HepG2 (cell line): ENCODE results near the gene PCGF3. TPM values are rescaled to one million over a fixed set of nuclear protein-coding genes. Genes with fewer than 3 reads are reported as not detected.
A peak's percentile ranks its signal among the peaks of the same experiment; 100 is the strongest.

Experiments
- ATAD3A ChIP-seq: sonication (generic); formaldehyde crosslinking; IDR thresholded peaks from 2 replicates; pipeline ENCODE4 v1.4.0; 2020; ENCODE audit warnings: missing genetic modification reagents
- EP300 ChIP-seq, 3 experiments: sonication (generic) in 1 of 3; formaldehyde crosslinking in 1 of 3; IDR thresholded peaks; 2 replicates each; pipeline versions ENCODE4 v1.5.1 to v1.6.1; 2011 to 2020; ENCODE audit warnings: low read depth in 2 of 3, low read length in 2 of 3, borderline replicate concordance in 1 of 3, improper control_type of control experiment in 1 of 3, mild to moderate bottlenecking in 1 of 3, missing genetic modification reagents in 1 of 3, moderate library complexity in 1 of 3
- FOSL2 ChIP-seq: sonication (generic); formaldehyde crosslinking; IDR thresholded peaks from 2 replicates; pipeline ENCODE4 v1.4.0; 2020; ENCODE audit warnings: missing genetic modification reagents
- GABPA ChIP-seq, 2 experiments: IDR thresholded peaks; 2 replicates each; pipeline ENCODE4 v1.6.1; 2011 to 2016; ENCODE audit warnings: low read depth in 2 of 2, low read length in 1 of 2, missing biosample characterization in 1 of 2, missing genetic modification characterization in 1 of 2
- KMT2B ChIP-seq: IDR thresholded peaks from 2 replicates; pipeline ENCODE4 v1.6.1; 2016; ENCODE audit warnings: missing genetic modification reagents, missing compliant biosample characterization
- MYNN ChIP-seq: sonication (generic); formaldehyde crosslinking; IDR thresholded peaks from 2 replicates; pipeline ENCODE4 v1.4.0; 2020; ENCODE audit warnings: mild to moderate bottlenecking, low read depth, missing genetic modification reagents
- MZF1 ChIP-seq: sonication (generic); formaldehyde crosslinking; IDR thresholded peaks from 2 replicates; pipeline ENCODE4 v1.8.1; 2023; ENCODE audit warnings: mild to moderate bottlenecking, missing genetic modification reagents, borderline replicate concordance
- SMARCE1 ChIP-seq: fragments of 450-650 bp; IDR thresholded peaks from 2 replicates; pipeline ENCODE4 v1.6.1; 2017; ENCODE audit warnings: borderline replicate concordance
- SMYD3 ChIP-seq: sonication (generic); formaldehyde crosslinking; IDR thresholded peaks from 2 replicates; pipeline ENCODE4 v1.8.1; 2023; ENCODE audit warnings: mild to moderate bottlenecking, missing genetic modification reagents
- SOX5 ChIP-seq: IDR thresholded peaks from 2 replicates; pipeline ENCODE4 v1.6.1; 2016; ENCODE audit warnings: borderline replicate concordance
- TBX3 ChIP-seq: fragments of 450-650 bp; IDR thresholded peaks from 2 replicates; pipeline ENCODE4 v1.6.1; 2017; ENCODE audit warnings: antibody characterized with exemption, mild to moderate bottlenecking, inconsistent platforms, borderline replicate concordance
- U2AF2 ChIP-seq: fragments of 200-400 bp; formaldehyde crosslinking; IDR thresholded peaks from 2 replicates; pipeline ENCODE4 v1.6.1; 2017; ENCODE audit warnings: low read depth, mild to moderate bottlenecking, low read length
- ZC3H4 ChIP-seq: sonication (generic); formaldehyde crosslinking; IDR thresholded peaks from 2 replicates; pipeline ENCODE4 v1.4.0; 2020; ENCODE audit warnings: missing genetic modification reagents, borderline replicate concordance
- ZNF446 ChIP-seq: sonication (generic); formaldehyde crosslinking; IDR thresholded peaks from 2 replicates; pipeline ENCODE4 v1.5.0; 2020; ENCODE audit warnings: mild to moderate bottlenecking, missing genetic modification reagents
- ZNF552 ChIP-seq: sonication (generic); formaldehyde crosslinking; IDR thresholded peaks from 2 replicates; pipeline ENCODE4 v1.9.0; 2022; ENCODE audit warnings: missing genetic modification reagents, mild to moderate bottlenecking, borderline replicate concordance
- ZNF563 ChIP-seq: sonication (generic); formaldehyde crosslinking; IDR thresholded peaks from 2 replicates; pipeline ENCODE4 v1.8.0; 2022; ENCODE audit warnings: mild to moderate bottlenecking, moderate library complexity, missing genetic modification reagents
- ZNF607 ChIP-seq: sonication (generic); formaldehyde crosslinking; IDR thresholded peaks from 2 replicates; pipeline ENCODE4 v1.5.1; 2020; ENCODE audit warnings: missing genetic modification reagents, mild to moderate bottlenecking, borderline replicate concordance
- ZNF644 ChIP-seq: IDR thresholded peaks from 2 replicates; pipeline ENCODE4 v1.6.1; 2016; ENCODE audit warnings: low read depth
- ZNF878 ChIP-seq: sonication (generic); formaldehyde crosslinking; IDR thresholded peaks from 2 replicates; pipeline ENCODE4 v1.8.1; 2023; ENCODE audit warnings: mild to moderate bottlenecking, missing genetic modification reagents, moderate library complexity
- ZSCAN29 ChIP-seq: sonication (generic); formaldehyde crosslinking; conservative IDR thresholded peaks from 2 replicates; pipeline ENCODE4 v1.4.0; 2020; ENCODE audit warnings: mild to moderate bottlenecking, missing genetic modification reagents
- ZSCAN9 ChIP-seq: IDR thresholded peaks from 2 replicates; pipeline ENCODE4 v1.6.1; 2016; ENCODE audit warnings: borderline replicate concordance
- polyA plus RNA-seq, 8 experiments: library from polyadenylated mRNA; depleted of rRNA in 3 of 8; stranded (reverse) in 7 of 8; unstranded in 1 of 8; fragments of >200 nt; fragmentation: Illumina TruSeq in 4 of 8; extraction: Trizol in 4 of 8; gene quantifications; 2 replicates each; pipeline versions ENCODE4 v1.2.1 to v1.2.3, GENCODE V29; 2011 to 2016; ENCODE audit warnings: low read depth in 4 of 8, missing spikeins in 1 of 8, mixed read lengths in 1 of 8; ENCODE audit not compliant: insufficient read depth in 1 of 8
- total RNA-seq, 5 experiments: library from RNA; depleted of rRNA; stranded (reverse); fragments of >200 nt; fragmentation: Illumina TruSeq; extraction: Trizol; gene quantifications; 2 replicates each; pipeline ENCODE4 v1.2.3, GENCODE V29; 2016; ENCODE audit warnings: low read depth in 1 of 5
- TF ChIP-seq, protein P1 (sequence below): sonication (generic); formaldehyde crosslinking; IDR thresholded peaks from 2 replicates; pipeline ENCODE4 v1.5.1; 2020; ENCODE audit warnings: missing genetic modification reagents, mild to moderate bottlenecking, borderline replicate concordance
- TF ChIP-seq, protein P2 (sequence below): sonication (generic); formaldehyde crosslinking; conservative IDR thresholded peaks from 2 replicates; pipeline ENCODE4 v1.4.0; 2020; ENCODE audit warnings: missing genetic modification reagents
- TF ChIP-seq, protein P3 (sequence below): IDR thresholded peaks from 2 replicates; pipeline ENCODE4 v1.6.1; 2012; ENCODE audit warnings: low read depth, low read length, improper control_type of control experiment

PCGF3 gene
- total and polyA plus RNA-seq, 2 of the 13 experiments (the other 11 are each of a cell fraction or from before 2014, with no cell fraction given), result 28.6 to 66.2 TPM

DNA sequence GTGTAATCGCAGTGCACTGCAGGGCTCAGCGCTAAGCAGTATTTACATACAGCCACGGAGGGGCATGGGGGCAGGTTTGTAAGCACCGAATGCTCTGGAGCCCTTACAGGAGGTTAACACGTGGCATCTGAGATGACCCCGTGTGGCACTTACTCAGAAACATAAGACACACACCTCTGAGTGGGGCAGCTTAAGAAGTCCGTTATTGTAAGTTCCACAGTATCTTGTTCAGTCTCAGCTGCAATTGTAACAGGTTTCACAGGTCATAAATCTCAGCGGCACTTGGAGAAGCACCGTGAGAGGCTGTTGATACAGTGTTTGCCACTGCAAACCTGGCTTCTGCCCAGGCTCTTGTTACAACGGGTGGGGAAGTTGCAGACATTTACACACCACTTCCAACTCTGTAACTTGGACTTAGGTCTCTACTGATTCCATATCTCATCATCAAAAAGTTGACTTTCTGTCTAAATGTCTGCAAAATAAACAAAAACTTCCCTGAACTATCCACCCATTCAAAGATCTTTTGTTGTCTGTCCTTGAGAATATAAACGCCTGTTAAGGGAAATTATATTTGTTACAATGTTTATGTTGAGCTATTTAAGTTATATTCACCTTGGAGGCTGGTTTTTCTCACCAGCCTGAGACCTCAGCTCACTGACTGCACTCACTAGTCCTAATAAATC is 110.0 kb downstream of the PCGF3 start (continued):
- TF ChIP-seq SMARCE1 (no peak), SOX5 (CRISPR knock-in tag) (peak; percentile 71; the same call in 1 of the 2 replicates), ZNF563 (CRISPR knock-in tag) (no peak), SMYD3 (no peak), ZNF552 (CRISPR knock-in tag) (no peak), ZC3H4 (CRISPR knock-in tag) (no peak), FOSL2 (CRISPR knock-in tag) (peak; percentile 39), MYNN (no peak), KMT2B (CRISPR knock-in tag) (0 out of 2 replicates have a peak, but pooled peaks have one; percentile 20), ZNF607 (CRISPR knock-in tag) (0 out of 2 replicates have a peak, but pooled peaks have one; percentile 31), ZNF878 (CRISPR knock-in tag) (no peak; the same call in 1 of the 2 replicates), ZSCAN29 (CRISPR knock-in tag) (no peak), ATAD3A (CRISPR knock-in tag) (no peak), MZF1 (CRISPR knock-in tag) (no peak), GABPA (IDR thresholded peaks at IDR 0.05; ENCODE audit: low read depth, low read length) (no peak), GABPA (CRISPR knock-in tag; IDR thresholded peaks at IDR 0.05; ENCODE audit: low read depth) (no peak), ZSCAN9 (CRISPR knock-in tag) (no peak; the same call in 1 of the 2 replicates), TBX3 (peak; percentile 31; the same call in 1 of the 2 replicates), U2AF2 (no peak), ZNF446 (CRISPR knock-in tag) (no peak), ZNF644 (peak; percentile 25; the same call in 1 of the 2 replicates), EP300 (IDR thresholded peaks at IDR 0.05; ENCODE audit: low read depth in 2 of 2, low read length in 2 of 2) (peak in 1 of 2 experiments; percentile 67; a peak in 3 of 4 replicates), EP300 (CRISPR knock-in tag; IDR thresholded peaks at IDR 0.05; ENCODE audit: borderline replicate concordance) (peak; percentile 65)
- TF ChIP-seq, protein P1, sequence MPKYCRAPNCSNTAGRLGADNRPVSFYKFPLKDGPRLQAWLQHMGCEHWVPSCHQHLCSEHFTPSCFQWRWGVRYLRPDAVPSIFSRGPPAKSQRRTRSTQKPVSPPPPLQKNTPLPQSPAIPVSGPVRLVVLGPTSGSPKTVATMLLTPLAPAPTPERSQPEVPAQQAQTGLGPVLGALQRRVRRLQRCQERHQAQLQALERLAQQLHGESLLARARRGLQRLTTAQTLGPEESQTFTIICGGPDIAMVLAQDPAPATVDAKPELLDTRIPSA (CRISPR knock-in tag), result no peak
- TF ChIP-seq, protein P2, sequence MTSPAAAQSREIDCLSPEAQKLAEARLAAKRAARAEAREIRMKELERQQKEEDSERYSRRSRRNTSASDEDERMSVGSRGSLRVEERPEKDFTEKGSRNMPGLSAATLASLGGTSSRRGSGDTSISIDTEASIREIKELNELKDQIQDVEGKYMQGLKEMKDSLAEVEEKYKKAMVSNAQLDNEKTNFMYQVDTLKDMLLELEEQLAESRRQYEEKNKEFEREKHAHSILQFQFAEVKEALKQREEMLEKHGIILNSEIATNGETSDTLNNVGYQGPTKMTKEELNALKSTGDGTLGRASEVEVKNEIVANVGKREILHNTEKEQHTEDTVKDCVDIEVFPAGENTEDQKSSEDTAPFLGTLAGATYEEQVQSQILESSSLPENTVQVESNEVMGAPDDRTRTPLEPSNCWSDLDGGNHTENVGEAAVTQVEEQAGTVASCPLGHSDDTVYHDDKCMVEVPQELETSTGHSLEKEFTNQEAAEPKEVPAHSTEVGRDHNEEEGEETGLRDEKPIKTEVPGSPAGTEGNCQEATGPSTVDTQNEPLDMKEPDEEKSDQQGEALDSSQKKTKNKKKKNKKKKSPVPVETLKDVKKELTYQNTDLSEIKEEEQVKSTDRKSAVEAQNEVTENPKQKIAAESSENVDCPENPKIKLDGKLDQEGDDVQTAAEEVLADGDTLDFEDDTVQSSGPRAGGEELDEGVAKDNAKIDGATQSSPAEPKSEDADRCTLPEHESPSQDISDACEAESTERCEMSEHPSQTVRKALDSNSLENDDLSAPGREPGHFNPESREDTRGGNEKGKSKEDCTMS (CRISPR knock-in tag), result no peak
- TF ChIP-seq, protein P3, sequence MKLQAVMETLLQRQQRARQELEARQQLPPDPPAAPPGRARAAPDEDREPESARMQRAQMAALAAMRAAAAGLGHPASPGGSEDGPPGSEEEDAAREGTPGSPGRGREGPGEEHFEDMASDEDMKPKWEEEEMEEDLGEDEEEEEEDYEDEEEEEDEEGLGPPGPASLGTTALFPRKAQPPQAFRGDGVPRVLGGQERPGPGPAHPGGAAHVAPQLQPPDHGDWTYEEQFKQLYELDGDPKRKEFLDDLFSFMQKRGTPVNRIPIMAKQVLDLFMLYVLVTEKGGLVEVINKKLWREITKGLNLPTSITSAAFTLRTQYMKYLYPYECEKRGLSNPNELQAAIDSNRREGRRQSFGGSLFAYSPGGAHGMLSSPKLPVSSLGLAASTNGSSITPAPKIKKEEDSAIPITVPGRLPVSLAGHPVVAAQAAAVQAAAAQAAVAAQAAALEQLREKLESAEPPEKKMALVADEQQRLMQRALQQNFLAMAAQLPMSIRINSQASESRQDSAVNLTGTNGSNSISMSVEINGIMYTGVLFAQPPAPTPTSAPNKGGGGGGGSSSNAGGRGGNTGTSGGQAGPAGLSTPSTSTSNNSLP, result peak; percentile 56; the same call in 1 of the 2 replicates
